ENCODE measurements around the gene GAA.

GRCh38 chr17:80116921-80117380 is 15.6 kb downstream of the GAA start:
- TF ChIP-seq, protein P1, sequence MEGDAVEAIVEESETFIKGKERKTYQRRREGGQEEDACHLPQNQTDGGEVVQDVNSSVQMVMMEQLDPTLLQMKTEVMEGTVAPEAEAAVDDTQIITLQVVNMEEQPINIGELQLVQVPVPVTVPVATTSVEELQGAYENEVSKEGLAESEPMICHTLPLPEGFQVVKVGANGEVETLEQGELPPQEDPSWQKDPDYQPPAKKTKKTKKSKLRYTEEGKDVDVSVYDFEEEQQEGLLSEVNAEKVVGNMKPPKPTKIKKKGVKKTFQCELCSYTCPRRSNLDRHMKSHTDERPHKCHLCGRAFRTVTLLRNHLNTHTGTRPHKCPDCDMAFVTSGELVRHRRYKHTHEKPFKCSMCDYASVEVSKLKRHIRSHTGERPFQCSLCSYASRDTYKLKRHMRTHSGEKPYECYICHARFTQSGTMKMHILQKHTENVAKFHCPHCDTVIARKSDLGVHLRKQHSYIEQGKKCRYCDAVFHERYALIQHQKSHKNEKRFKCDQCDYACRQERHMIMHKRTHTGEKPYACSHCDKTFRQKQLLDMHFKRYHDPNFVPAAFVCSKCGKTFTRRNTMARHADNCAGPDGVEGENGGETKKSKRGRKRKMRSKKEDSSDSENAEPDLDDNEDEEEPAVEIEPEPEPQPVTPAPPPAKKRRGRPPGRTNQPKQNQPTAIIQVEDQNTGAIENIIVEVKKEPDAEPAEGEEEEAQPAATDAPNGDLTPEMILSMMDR (conservative IDR thresholded peaks at IDR 0.05; ENCODE audit: low read depth, low read length): no peak
- TF ChIP-seq EZH2 (IDR thresholded peaks at IDR 0.05; ENCODE audit: borderline replicate concordance, low read depth, low read length, poor library complexity, severe bottlenecking): no peak

Data from A673 (cell line).